H1 (cell line): ENCODE measurements around the gene CCNG1.

Source experiments
- CBX8 ChIP-seq: fragments of 300-800, 300-1000 bp; sonication (generic); IDR thresholded peaks from 2 replicates; pipeline ENCODE4 v1.7.1; 2016; ENCODE audit warnings: low read depth, low read length, borderline replicate concordance
- CHD2 ChIP-seq: IDR thresholded peaks from 2 replicates; pipeline ENCODE4 v1.6.1; 2012; ENCODE audit warnings: low read length, improper control_type of control experiment
- CREB1 ChIP-seq: IDR thresholded peaks from 2 replicates; pipeline ENCODE4 v1.6.1; 2012; ENCODE audit warnings: inconsistent platforms
- EGR1 ChIP-seq: IDR thresholded peaks from 2 replicates; pipeline ENCODE4 v1.6.1; 2011; ENCODE audit warnings: low read depth, low read length, borderline replicate concordance
- EZH2 ChIP-seq: fragments of 200-600 bp; sonication (generic); IDR thresholded peaks from 2 replicates; pipeline ENCODE4 v1.7.1; 2012; ENCODE audit warnings: low read depth, mild to moderate bottlenecking, moderate library complexity, low read length, inconsistent platforms; ENCODE audit not compliant: severe bottlenecking
- HDAC2 ChIP-seq, 2 experiments: fragments of 300-600 bp in 1 of 2; sonication (generic) in 1 of 2; IDR thresholded peaks; 2 replicates each; pipeline ENCODE4 v1.6.1; 2011 to 2012; ENCODE audit warnings: low read depth in 2 of 2, low read length in 2 of 2, mild to moderate bottlenecking in 2 of 2, moderate library complexity in 2 of 2, borderline replicate concordance in 1 of 2, inconsistent platforms in 1 of 2
- KDM1A ChIP-seq: fragments of 200-600, 300-600 bp; sonication (generic); IDR thresholded peaks from 2 replicates; pipeline ENCODE4 v1.7.1; 2016; ENCODE audit warnings: mild to moderate bottlenecking, low read length, borderline replicate concordance
- NRF1 ChIP-seq: IDR thresholded peaks from 2 replicates; pipeline ENCODE4 v1.6.1; 2011; ENCODE audit warnings: mild to moderate bottlenecking, low read depth, low read length, improper control_type of control experiment
- POLR2AphosphoS5 ChIP-seq: IDR thresholded peaks from 2 replicates; pipeline ENCODE4 v1.6.1; 2011; ENCODE audit warnings: low read depth, low read length
- RNF2 ChIP-seq: fragments of 200-900, 300-1000 bp; sonication (generic); IDR thresholded peaks from 2 replicates; pipeline ENCODE4 v1.7.1; 2016; ENCODE audit warnings: borderline replicate concordance, low read depth, mild to moderate bottlenecking, antibody characterized with exemption, low read length; ENCODE audit not compliant: poor library complexity, severe bottlenecking; ENCODE audit errors: missing control alignments
- SP4 ChIP-seq: IDR thresholded peaks from 2 replicates; pipeline ENCODE4 v1.6.1; 2012; ENCODE audit warnings: low read length, inconsistent platforms
- TAF1 ChIP-seq: IDR thresholded peaks from 2 replicates; pipeline ENCODE4 v1.6.1; 2011; ENCODE audit warnings: mild to moderate bottlenecking, low read depth, low read length
- TEAD4 ChIP-seq: IDR thresholded peaks from 2 replicates; pipeline ENCODE4 v1.6.1; 2012; ENCODE audit warnings: low read depth, low read length, inconsistent platforms, mixed read lengths
- TF ChIP-seq, protein P1 (sequence below), 3 experiments: IDR thresholded peaks; 1 replicate in 2 of 3; 2 replicates in 1 of 3; pipeline versions ENCODE4 v1.5.1 to v1.6.1; 2011; ENCODE audit warnings: low read length in 3 of 3, mild to moderate bottlenecking in 3 of 3, inconsistent platforms in 2 of 3, low read depth in 1 of 3, moderate library complexity in 1 of 3; ENCODE audit not compliant: insufficient read depth in 1 of 3; ENCODE audit errors: control extremely low read depth in 1 of 3

DNA sequence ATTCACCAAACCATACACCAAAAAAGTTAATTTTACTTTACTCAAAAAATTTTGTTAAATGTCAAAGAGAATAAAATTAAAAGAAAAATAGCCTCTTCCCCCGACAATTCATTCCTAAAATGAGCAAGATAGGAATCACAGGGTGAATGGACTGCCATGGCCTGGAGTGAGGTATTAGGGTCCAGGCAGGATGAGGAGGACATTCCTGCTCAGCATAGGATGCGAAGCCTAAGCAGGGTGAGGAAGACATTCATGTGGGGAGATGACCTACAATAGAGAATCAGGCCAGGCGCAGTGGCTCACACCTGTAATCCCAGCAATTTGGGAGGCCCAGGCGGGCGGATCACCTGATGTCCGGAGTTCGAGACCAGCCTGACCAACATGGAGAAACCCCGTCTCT is 14.1 kb downstream of the CCNG1 start:
- TF ChIP-seq RNF2: no peak
- no peak for TF ChIP-seq EGR1
- TF ChIP-seq, protein P1, sequence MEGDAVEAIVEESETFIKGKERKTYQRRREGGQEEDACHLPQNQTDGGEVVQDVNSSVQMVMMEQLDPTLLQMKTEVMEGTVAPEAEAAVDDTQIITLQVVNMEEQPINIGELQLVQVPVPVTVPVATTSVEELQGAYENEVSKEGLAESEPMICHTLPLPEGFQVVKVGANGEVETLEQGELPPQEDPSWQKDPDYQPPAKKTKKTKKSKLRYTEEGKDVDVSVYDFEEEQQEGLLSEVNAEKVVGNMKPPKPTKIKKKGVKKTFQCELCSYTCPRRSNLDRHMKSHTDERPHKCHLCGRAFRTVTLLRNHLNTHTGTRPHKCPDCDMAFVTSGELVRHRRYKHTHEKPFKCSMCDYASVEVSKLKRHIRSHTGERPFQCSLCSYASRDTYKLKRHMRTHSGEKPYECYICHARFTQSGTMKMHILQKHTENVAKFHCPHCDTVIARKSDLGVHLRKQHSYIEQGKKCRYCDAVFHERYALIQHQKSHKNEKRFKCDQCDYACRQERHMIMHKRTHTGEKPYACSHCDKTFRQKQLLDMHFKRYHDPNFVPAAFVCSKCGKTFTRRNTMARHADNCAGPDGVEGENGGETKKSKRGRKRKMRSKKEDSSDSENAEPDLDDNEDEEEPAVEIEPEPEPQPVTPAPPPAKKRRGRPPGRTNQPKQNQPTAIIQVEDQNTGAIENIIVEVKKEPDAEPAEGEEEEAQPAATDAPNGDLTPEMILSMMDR (IDR thresholded peaks at IDR 0.05; ENCODE audit: control extremely low read depth in 1 of 3, insufficient read depth in 1 of 3, low read depth in 1 of 3, low read length in 3 of 3): no peak
- TF ChIP-seq CREB1: no peak
- no peak for TF ChIP-seq HDAC2 (IDR thresholded peaks at IDR 0.05; ENCODE audit: borderline replicate concordance in 1 of 2, low read depth in 2 of 2, low read length in 2 of 2)
- TF ChIP-seq EZH2: no peak
- peak; percentile 45; the same call in 1 of the 2 replicates for TF ChIP-seq POLR2AphosphoS5
- no peak for TF ChIP-seq CBX8
- no peak for TF ChIP-seq TEAD4
- TF ChIP-seq SP4: no peak
- no peak for TF ChIP-seq CHD2
- TF ChIP-seq KDM1A: no peak
- TF ChIP-seq TAF1: no peak
- no peak for TF ChIP-seq NRF1
